Neural cell (in vitro differentiated cells): ENCODE data around the gene ITPKB. TPM values are rescaled to one million over a fixed set of nuclear protein-coding genes. Genes with fewer than 3 reads are reported as not detected.

Experiments
- H2AFZ ChIP-seq: fragments of 200-600, 300-800 bp; sonication (generic), shearing (Covaris generic); 2 replicates; pipeline ENCODE4 v1.6.0; 2014; ENCODE audit warnings: low read depth, mild to moderate bottlenecking, antibody characterized with exemption, low read length, moderate library complexity
- H3F3A ChIP-seq: fragments of 200-600 bp; shearing (Covaris generic); 2 replicates; pipeline ENCODE4 v1.6.1; 2016; ENCODE audit warnings: mild to moderate bottlenecking, moderate library complexity, mixed read lengths, antibody characterized with exemption, low read length; ENCODE audit not compliant: insufficient read depth, poor library complexity, severe bottlenecking
- H3K27ac ChIP-seq: fragments of 200-600, 300-800 bp; sonication (generic), shearing (Covaris generic); 2 replicates; pipeline ENCODE4 v1.5.1; 2014; ENCODE audit warnings: mild to moderate bottlenecking, low read length, moderate library complexity
- H3K27me3 ChIP-seq: fragments of 300-800, 200-600 bp; sonication (generic), shearing (Covaris generic); 2 replicates; pipeline ENCODE4 v1.6.0; 2014; ENCODE audit warnings: mild to moderate bottlenecking, low read depth, low read length, moderate library complexity; ENCODE audit not compliant: insufficient read depth
- H3K36me3 ChIP-seq: fragments of 300-800, 200-600 bp; sonication (generic), shearing (Covaris generic); 2 replicates; pipeline ENCODE4 v1.5.1; 2014; ENCODE audit warnings: mild to moderate bottlenecking, antibody characterized with exemption, low read length, moderate library complexity; ENCODE audit not compliant: insufficient read depth
- H3K4me2 ChIP-seq: fragments of 300-800, 200-600 bp; sonication (generic), shearing (Covaris generic); 2 replicates; pipeline ENCODE4 v1.6.0; 2014; ENCODE audit warnings: mild to moderate bottlenecking, low read length
- H3K4me3 ChIP-seq: fragments of 300-800, 200-600 bp; sonication (generic), shearing (Covaris generic); 2 replicates; pipeline ENCODE4 v1.5.1; 2014; ENCODE audit warnings: mild to moderate bottlenecking, low read length, moderate library complexity
- H3K79me2 ChIP-seq: fragments of 200-600 bp; shearing (Covaris generic); replicated peaks from 2 replicates; pipeline ENCODE4 v1.6.0; 2014; ENCODE audit warnings: mild to moderate bottlenecking, low read length, moderate library complexity; ENCODE audit not compliant: insufficient read depth
- H3K9ac ChIP-seq: fragments of 300-800, 200-600 bp; sonication (generic), shearing (Covaris generic); 2 replicates; pipeline ENCODE4 v1.6.1; 2016; ENCODE audit warnings: mild to moderate bottlenecking, low read length, mixed read lengths
- H3K9me2 ChIP-seq: fragments of 200-600 bp; shearing (Covaris generic); 2 replicates; pipeline ENCODE4 v1.6.1; 2016; ENCODE audit warnings: mild to moderate bottlenecking, low read length, mixed read lengths; ENCODE audit not compliant: insufficient read depth
- H3K9me3 ChIP-seq: fragments of 200-600, 300-800 bp; sonication (generic), shearing (Covaris generic); 2 replicates; pipeline ENCODE4 v1.6.1; 2016; ENCODE audit warnings: mild to moderate bottlenecking, mixed run types, low read length, moderate library complexity, mixed read lengths
- H4K20me1 ChIP-seq: fragments of 200-600 bp; shearing (Covaris generic); 2 replicates; pipeline ENCODE4 v1.6.1; 2016; ENCODE audit warnings: mild to moderate bottlenecking, mixed run types; ENCODE audit not compliant: insufficient read depth
- EP300 ChIP-seq: fragments of 450-650 bp; conservative IDR thresholded peaks from 2 replicates; pipeline ENCODE4 v1.6.1; 2014; ENCODE audit warnings: antibody characterized with exemption, mild to moderate bottlenecking, moderate library complexity; ENCODE audit not compliant: poor library complexity, severe bottlenecking
- EZH2 ChIP-seq: fragments of 200-600, 300-800 bp; shearing (Covaris generic), sonication (generic); IDR thresholded peaks from 2 replicates; pipeline ENCODE4 v1.6.1; 2014; ENCODE audit warnings: antibody characterized with exemption, low read length, borderline replicate concordance, mild to moderate bottlenecking; ENCODE audit not compliant: insufficient read depth, poor library complexity, severe bottlenecking
- MXI1 ChIP-seq: fragments of 450-650 bp; conservative IDR thresholded peaks from 2 replicates; pipeline ENCODE4 v1.6.1; 2014; ENCODE audit warnings: antibody characterized with exemption, mild to moderate bottlenecking; ENCODE audit not compliant: poor library complexity, severe bottlenecking
- POLR2AphosphoS5 ChIP-seq: IDR thresholded peaks from 2 replicates; pipeline ENCODE4 v1.6.1; 2012
- RAD21 ChIP-seq: fragments of 450-650 bp; conservative IDR thresholded peaks from 2 replicates; pipeline ENCODE4 v1.6.1; 2014; ENCODE audit warnings: antibody characterized with exemption, mild to moderate bottlenecking, moderate library complexity
- SMC3 ChIP-seq: fragments of 450-650 bp; conservative IDR thresholded peaks from 2 replicates; pipeline ENCODE4 v1.6.1; 2014; ENCODE audit warnings: antibody characterized with exemption, mild to moderate bottlenecking, moderate library complexity; ENCODE audit not compliant: poor library complexity
- TAF1 ChIP-seq: IDR thresholded peaks from 2 replicates; pipeline ENCODE4 v1.6.1; 2012; ENCODE audit warnings: low read depth
- polyA plus RNA-seq: library from polyadenylated mRNA; depleted of rRNA; stranded (reverse); fragments of >200 nt; gene quantifications from 2 replicates; pipeline ENCODE4 v1.2.3, GENCODE V29; 2014
- TF ChIP-seq, protein P1 (sequence below): fragments of 450-650 bp; IDR thresholded peaks from 2 replicates; pipeline ENCODE4 v1.5.1; 2014; ENCODE audit warnings: antibody characterized with exemption, mild to moderate bottlenecking, moderate library complexity; ENCODE audit not compliant: poor library complexity, severe bottlenecking
- TF ChIP-seq, protein P2 (sequence below): IDR thresholded peaks from 2 replicates; pipeline ENCODE4 v1.6.1; 2012; ENCODE audit warnings: borderline replicate concordance

ITPKB gene
- polyA plus RNA-seq, 1 donor from 2014 or later = 0.19 TPM

DNA sequence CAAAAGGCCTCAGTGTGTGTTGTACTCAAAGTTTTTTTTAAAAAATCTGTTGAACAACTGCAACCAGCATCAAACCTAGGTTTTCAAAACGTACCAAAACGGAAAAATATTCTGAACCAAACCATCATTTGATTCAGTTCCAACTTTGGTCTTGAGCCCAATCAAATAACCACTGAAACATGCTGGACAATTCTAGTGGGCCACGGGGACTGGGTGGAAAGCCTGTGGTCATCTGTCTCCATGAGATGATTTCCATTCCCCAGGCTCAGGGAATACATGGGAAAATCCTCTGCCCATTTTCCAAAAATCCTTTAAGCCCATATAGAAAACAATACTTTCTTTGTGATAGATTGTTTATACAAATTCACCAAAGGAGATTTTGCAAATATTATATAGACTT lies 22.5 kb downstream of the ITPKB start:
- Histone ChIP-seq H3K27me3 (no peaks in the 10 kb centered on the region), H3K4me2 (no peak overlapping the region), H3K9me3 (no peaks in the 10 kb centered on the region), H3K4me3 (no peak overlapping the region), H3K79me2 (no peaks in the 10 kb centered on the region), H3K36me3 (no peaks in the 10 kb centered on the region), H4K20me1 (no peaks in the 10 kb centered on the region), H3F3A (no peaks in the 10 kb centered on the region), H3K9me2 (no peaks in the 10 kb centered on the region), H2AFZ (no peak overlapping the region), H3K9ac (no peak overlapping the region), H3K27ac (no peak overlapping the region)
- TF ChIP-seq EZH2 (no peak), POLR2AphosphoS5 (no peak), EP300 (no peak)
- TF ChIP-seq, protein P1, sequence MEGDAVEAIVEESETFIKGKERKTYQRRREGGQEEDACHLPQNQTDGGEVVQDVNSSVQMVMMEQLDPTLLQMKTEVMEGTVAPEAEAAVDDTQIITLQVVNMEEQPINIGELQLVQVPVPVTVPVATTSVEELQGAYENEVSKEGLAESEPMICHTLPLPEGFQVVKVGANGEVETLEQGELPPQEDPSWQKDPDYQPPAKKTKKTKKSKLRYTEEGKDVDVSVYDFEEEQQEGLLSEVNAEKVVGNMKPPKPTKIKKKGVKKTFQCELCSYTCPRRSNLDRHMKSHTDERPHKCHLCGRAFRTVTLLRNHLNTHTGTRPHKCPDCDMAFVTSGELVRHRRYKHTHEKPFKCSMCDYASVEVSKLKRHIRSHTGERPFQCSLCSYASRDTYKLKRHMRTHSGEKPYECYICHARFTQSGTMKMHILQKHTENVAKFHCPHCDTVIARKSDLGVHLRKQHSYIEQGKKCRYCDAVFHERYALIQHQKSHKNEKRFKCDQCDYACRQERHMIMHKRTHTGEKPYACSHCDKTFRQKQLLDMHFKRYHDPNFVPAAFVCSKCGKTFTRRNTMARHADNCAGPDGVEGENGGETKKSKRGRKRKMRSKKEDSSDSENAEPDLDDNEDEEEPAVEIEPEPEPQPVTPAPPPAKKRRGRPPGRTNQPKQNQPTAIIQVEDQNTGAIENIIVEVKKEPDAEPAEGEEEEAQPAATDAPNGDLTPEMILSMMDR = no peak
- TF ChIP-seq, protein P2, sequence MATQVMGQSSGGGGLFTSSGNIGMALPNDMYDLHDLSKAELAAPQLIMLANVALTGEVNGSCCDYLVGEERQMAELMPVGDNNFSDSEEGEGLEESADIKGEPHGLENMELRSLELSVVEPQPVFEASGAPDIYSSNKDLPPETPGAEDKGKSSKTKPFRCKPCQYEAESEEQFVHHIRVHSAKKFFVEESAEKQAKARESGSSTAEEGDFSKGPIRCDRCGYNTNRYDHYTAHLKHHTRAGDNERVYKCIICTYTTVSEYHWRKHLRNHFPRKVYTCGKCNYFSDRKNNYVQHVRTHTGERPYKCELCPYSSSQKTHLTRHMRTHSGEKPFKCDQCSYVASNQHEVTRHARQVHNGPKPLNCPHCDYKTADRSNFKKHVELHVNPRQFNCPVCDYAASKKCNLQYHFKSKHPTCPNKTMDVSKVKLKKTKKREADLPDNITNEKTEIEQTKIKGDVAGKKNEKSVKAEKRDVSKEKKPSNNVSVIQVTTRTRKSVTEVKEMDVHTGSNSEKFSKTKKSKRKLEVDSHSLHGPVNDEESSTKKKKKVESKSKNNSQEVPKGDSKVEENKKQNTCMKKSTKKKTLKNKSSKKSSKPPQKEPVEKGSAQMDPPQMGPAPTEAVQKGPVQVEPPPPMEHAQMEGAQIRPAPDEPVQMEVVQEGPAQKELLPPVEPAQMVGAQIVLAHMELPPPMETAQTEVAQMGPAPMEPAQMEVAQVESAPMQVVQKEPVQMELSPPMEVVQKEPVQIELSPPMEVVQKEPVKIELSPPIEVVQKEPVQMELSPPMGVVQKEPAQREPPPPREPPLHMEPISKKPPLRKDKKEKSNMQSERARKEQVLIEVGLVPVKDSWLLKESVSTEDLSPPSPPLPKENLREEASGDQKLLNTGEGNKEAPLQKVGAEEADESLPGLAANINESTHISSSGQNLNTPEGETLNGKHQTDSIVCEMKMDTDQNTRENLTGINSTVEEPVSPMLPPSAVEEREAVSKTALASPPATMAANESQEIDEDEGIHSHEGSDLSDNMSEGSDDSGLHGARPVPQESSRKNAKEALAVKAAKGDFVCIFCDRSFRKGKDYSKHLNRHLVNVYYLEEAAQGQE = no peak

DNA sequence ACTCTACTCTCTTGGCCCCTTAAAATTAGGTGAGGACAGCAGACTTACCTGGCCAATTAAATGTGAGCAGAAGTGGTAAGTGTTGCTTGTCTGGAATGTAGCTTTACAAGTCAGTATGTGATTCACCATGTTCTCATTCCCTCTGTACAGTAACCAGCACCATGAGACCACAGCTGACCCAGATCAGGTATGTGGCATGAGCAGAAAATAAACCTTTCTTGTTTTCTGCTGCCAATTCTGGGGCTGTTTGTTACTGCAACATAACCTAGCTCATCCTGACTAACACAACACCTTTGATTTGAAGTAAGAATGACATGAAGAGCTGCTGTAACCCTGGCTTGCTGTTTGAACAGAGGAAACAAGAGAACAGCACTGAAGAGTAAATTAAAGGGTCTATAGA lies 24.9 kb downstream of the ITPKB start:
- H3K4me3 ChIP-seq = no peak overlapping the region
- no peaks in the 10 kb centered on the region for H3K36me3 ChIP-seq
- no peaks in the 10 kb centered on the region for H3K27me3 ChIP-seq
- H3K9me2 ChIP-seq = no peaks in the 10 kb centered on the region
- H3K9ac ChIP-seq = no peak overlapping the region
- TF ChIP-seq, protein P1 = no peak
- TF ChIP-seq EZH2 (no peak), TAF1 (no peak), RAD21 (no peak), SMC3 (no peak), EP300 (no peak), MXI1 (no peak), POLR2AphosphoS5 (no peak)
- TF ChIP-seq, protein P2 = no peak
- H3K27ac ChIP-seq = no peak overlapping the region
- no peak overlapping the region for H2AFZ ChIP-seq
- no peaks in the 10 kb centered on the region for H3F3A ChIP-seq
- H3K79me2 ChIP-seq = no peaks in the 10 kb centered on the region
- H3K9me3 ChIP-seq = no peaks in the 10 kb centered on the region
- H3K4me2 ChIP-seq = no peak overlapping the region
- no peaks in the 10 kb centered on the region for H4K20me1 ChIP-seq
